Dedifferentiated amniotic fluid mesenchymal stem cell (primary cell): ENCODE measurements around the gene ZNF160.
A peak's percentile ranks its signal among the peaks of the same experiment; 100 is the strongest.
"Not testable (repeated sequence)": the region's sequence is repeated elsewhere in the genome, so short reads cannot be mapped to it uniquely, and the experiment has no call there.

ENCODE experiments used
- DNase-seq: peaks from one replicate; pipeline ENCODE4 v3.0.0-alpha.2; 2016; ENCODE audit errors: extremely low spot score

The ZNF160 gene

DNA sequence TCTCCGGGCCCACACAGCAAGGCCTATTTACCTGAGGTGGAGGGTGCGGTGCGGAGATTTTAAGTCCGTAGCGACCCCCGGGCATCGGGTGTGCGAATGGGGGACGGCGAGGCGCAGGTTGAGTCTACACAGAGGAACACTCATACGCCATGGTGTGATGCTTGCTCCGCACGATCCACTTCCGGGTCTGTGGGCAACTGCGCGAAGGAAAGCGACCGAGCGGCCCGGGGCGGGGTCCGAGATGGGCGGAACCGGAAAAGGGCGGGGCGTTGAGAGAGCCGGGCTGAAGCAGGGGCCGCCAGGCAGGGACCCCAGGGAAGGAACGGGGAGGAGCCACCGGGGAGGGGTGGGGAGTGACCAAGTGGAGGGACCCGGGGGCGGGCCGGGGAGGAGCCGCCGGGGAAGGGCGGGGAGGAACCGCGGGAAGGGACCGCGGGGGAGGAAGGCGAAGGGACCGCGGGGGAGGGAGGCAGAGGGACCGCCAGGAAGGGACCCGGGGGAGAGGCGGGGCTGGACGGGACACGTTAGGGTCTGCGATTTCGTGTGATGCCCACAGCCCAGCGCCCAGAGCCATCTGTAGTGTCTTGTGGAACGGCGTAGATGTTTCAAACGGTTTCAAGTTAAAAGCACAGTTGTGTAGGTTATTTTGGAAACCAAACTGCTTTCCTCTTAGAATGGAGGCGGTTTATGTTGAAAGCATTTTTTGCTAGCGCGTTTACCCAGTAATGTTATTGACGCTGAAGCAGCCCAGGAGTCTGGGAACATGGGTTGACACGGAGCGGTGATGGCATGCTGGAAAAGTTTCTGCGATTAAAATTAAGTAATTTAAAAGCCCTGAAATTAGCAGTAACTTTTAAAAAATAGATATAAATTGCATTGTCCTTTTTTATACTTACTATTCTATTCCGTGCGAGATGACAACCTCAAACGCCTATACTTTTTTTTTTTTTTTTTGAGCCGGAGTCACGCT, at the start of gene ZNF160:
ZNF160 (minus strand) TSS at position 189 of the 970 bp plus-strand sequence. CDS start 17,146 bp downstream, outside the sequence.
- DNase-seq: peak; percentile 98

DNA sequence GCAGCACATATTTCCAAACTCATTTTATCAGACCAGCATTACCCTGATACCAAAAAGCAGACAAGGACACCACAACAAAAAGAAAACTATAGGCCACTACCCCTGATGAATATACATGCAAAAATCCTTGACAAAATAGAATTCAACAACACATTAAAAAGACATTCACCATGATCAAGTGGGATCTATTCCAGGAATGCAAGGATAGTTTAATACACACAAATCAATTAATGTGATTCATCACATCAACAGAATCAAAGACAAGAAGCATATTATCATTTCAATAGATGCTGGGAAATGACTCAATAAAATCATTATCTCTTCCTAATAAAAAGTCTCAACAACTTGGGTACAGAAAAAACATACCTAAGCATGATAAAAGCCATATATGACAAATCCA, 44.4 kb upstream of the ZNF160 start:
- no peak for DNase-seq

DNA sequence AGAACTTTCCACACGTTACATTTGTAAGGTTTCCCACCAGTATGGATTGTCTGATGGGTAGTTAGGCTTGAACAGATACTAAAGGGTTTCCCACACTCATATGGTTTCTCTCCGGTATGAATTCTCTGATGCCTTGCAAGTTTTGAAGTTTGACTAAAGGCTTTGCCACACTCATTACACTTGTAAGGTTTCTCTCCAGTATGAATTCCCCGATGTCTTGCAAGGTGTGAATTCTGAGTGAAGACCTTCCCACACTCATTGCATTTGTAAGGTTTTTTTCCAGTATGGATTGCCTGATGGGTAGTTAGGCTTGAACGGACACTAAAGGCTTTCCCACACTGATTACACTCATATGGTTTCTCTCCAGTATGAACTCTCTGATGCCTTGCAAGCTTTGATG, 37.1 kb upstream of the ZNF160 start:
- DNase-seq: no peak

- no peak for DNase-seq
Measured at GRCh38 chr19:53136432-53136831, 33.2 kb upstream of the ZNF160 start.

DNA sequence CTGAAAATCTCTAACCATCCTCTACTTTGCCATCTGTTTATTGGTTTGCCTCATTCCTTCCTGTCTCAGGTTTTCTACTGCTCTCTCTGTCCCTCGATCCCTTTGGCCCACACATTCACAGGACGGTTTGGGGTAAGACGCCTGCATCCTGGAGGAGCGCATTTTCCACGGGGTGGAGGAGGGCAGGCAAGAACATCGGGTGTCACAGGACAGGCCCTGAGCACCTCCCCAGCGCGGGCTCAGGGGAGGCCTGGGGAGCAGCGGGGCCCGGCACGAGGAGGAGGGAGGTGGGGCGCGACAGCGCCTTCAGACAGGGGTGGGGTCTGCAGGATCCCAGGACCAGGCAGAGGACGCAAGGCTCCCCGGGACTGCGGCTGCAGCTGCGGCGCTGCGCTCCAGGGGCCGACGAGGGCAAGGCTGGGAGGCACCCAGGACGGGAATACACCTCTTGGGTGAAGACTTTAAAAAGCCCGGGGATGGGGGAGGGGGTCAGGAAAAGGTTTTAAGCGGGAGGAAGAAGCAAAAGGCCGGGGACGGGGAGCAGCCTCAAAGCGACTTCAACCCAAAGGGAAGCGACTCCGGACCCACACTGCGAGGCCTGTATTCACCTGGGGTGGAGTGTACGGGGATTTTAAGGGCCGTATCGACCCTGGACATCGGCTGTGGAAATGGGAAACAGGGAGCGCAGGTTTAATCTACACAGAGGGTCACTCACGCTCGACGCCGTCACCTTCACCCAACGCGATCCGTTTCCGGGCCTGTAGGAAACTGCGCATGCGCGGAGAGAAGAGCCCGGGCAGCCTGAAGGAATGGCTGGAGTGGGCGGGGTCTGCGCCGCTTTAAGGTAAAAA, 29.1 kb upstream of the ZNF160 start, which contains the start of gene ZNF415:
ZNF415 (minus strand) TSS at position 770 of the 851 bp plus-strand sequence. CDS start 10,234 bp downstream, outside the sequence.
- DNase-seq: peak; percentile 57

DNA sequence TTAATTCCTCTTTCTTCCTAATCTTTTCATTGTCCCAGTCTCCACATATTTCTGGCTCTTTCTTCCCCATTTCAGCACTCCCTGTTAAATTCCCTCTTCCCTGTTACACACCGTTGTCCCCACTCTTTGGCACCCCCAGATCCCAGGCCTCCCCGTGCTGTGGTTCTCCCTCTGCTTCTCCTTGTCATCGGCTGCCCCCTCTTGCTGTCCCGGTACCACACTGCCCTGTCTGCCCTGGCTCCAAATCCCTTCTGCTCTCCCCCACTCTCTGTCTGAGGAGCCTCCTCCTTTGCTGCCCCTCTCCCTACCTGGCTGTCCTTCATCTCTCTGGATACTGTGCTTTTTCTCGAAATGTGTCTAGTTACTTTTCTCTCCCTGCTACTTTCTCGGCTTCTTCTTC, 28.5 kb upstream of the ZNF160 start:
- no peak for DNase-seq

- no peak for DNase-seq
Measured at GRCh38 chr19:53131085-53131590, 27.9 kb upstream of the ZNF160 start.

- no peak for DNase-seq
Measured at GRCh38 chr19:53130506-53130905, 27.3 kb upstream of the ZNF160 start.

- not testable (repeated sequence) for DNase-seq
Measured at GRCh38 chr19:53126733-53127526, 23.7 kb upstream of the ZNF160 start.

DNA sequence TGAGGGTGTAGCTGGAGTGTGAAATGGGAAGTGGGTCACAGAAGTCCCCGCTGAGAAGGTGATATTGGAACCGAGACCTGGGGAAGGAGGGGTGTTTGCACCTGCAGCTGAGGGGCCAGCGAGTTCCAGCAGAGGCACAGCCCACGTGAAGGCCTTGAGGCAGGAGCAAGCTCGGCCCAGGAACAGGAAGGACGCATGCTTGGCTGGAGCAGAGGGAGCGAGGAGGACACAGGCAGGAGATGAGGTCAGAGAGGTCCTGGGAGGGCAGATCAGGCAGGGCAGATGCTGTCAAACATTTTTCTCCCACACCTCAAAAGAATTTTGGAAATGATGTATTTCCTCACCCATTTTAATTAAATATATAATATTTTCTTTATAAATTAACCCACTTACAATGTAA, 20.2 kb upstream of the ZNF160 start:
- DNase-seq: no peak

- DNase-seq: no peak
Measured at GRCh38 chr19:53112286-53112685, 9.1 kb upstream of the ZNF160 start.

GRCh38 chr19:53109527-53109926, 6.3 kb upstream of the ZNF160 start:
- no peak for DNase-seq

GRCh38 chr19:53102756-53103233, 427 bp downstream of the ZNF160 start:
- DNase-seq: no peak

DNA sequence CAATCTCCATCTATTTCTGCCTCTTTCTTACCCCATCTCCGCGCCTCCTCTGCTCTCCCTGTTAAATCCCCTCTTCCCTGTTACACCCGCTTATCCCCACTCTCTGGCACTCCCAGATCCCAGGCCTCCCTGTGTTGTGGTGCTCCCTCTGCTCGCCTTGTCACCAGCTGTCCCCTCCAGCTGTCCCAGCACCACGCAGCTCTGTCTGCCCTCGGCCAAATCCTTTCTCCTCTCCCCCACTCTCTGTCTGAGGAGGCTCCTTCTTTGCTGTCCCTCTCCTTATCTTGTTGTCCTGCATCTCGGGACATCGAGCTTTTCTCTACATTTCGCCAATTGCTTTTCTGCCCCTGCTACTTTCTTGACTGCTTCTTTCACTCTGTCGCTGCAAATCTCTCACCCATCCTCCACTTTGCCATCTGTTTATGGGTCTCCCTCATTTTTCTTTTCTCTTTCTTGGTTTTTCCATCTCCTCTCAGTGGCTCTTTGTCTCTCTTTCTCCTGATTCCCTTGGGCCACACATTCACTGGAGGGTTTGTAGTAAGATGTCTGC, 941 bp downstream of the ZNF160 start:
- no peak for DNase-seq

GRCh38 chr19:53101518-53101917, 1.7 kb downstream of the ZNF160 start:
- no peak for DNase-seq

GRCh38 chr19:53098570-53098969, 4.7 kb downstream of the ZNF160 start:
- not testable (repeated sequence) for DNase-seq

- not testable (repeated sequence) for DNase-seq
Measured at GRCh38 chr19:53096982-53097690, 6.1 kb downstream of the ZNF160 start.

DNA sequence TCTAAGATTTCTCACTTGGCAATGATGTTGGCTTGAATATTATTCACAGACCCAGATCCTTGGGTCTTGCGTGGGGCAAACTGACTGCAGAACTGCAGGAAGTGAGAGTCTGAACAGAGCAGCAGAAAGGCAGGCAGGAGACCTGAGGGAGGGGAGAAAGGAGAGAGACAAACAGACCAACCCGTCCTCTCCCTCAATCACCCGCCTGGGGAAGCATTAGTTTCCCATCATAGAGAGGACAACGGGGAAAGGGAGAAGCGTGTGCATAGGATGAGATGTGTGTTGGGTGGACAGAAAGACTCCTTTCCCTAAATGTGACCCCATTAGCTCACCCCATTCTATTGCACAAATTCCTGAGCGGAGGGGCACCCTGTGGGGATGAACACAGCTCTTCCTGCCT, 6.6 kb downstream of the ZNF160 start:
- not testable (repeated sequence) for DNase-seq

DNA sequence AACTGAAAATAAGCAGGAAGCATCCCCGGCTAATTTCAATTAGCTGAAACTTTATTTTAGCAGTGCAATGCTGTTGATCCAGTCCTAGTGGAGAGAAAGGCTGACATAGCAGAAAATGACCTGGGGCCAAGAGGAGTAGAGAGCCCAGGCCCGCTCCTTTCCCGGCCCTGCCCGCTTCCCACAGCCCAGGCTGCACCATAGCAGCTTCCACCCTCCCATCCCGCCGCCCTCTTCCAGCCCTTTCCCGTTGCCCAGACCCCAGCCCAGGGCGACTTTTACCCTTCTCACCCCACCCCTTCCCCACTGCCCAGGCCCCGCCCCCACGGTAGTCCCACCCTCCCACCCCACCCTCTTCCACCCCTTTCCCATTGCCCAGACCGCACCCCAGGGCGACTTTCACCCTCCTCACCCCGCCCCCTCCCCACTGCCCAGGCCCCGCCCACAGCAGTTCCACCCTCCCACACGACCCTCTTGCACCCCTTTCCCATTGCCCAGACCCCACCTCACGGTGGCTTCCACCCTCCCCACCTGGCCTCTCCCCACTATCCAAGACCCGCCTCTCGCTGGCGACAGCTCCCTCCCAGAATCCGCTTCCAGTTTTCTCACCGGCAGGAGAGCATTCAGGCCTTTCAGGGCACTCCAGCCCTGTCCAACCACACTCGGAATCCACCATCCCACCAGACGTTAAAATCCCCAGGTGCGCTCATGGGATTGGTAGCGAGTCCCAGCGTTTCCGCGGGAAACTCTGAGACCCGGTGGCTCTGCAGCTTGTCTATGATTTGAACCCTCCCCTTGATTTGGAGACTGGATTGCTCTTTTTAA, 8.3 kb downstream of the ZNF160 start:
- DNase-seq: no peak
